K562 (cell line): Measurements from ENCODE around the gene E2F2. TPM values are rescaled to one million over a fixed set of nuclear protein-coding genes. Genes with fewer than 3 reads are reported as not detected.

Experiments used
- ASH1L ChIP-seq: fragments of 450-650 bp; IDR thresholded peaks from 2 replicates; pipeline ENCODE4 v1.6.1; 2018; ENCODE audit warnings: borderline replicate concordance, mild to moderate bottlenecking, low read depth; ENCODE audit not compliant: partially characterized antibody
- CCNT2 ChIP-seq: IDR thresholded peaks from 2 replicates; pipeline ENCODE4 v1.6.1; 2011; ENCODE audit warnings: borderline replicate concordance, low read depth, mild to moderate bottlenecking, moderate library complexity, mixed read lengths, low read length; ENCODE audit not compliant: insufficient read length; ENCODE audit errors: extremely low read depth
- DACH1 ChIP-seq: fragments of 450-650 bp; IDR thresholded peaks from 2 replicates; pipeline ENCODE4 v1.6.1; 2018; ENCODE audit not compliant: partially characterized antibody
- KHSRP ChIP-seq: fragments of 450-650 bp; IDR thresholded peaks from 2 replicates; pipeline ENCODE4 v1.6.1; 2017
- MYC ChIP-seq, 2 experiments: fragments of 250-450 bp in 1 of 2; sonication (Bioruptor Pico) in 1 of 2; IDR thresholded peaks; 2 replicates each; pipeline versions ENCODE4 v1.5.1 to v1.6.1; 2012 to 2021; ENCODE audit warnings: low read depth in 2 of 2, borderline replicate concordance in 1 of 2, improper control_type of control experiment in 1 of 2, low read length in 1 of 2, mild to moderate bottlenecking in 1 of 2, moderate library complexity in 1 of 2
- NRF1 ChIP-seq, 2 experiments: fragments of 450-650 bp; IDR thresholded peaks in 1 of 2; conservative IDR thresholded peaks in 1 of 2; 2 replicates each; pipeline ENCODE4 v1.6.1; 2014; ENCODE audit warnings: mild to moderate bottlenecking in 2 of 2
- TBP ChIP-seq: optimal IDR thresholded peaks from 2 replicates; pipeline ENCODE3; 2011; ENCODE audit warnings: low read depth, low read length, improper control_type of control experiment
- ZNF324 ChIP-seq: fragments of 250-450 bp; sonication (Bioruptor Pico); IDR thresholded peaks from 2 replicates; pipeline ENCODE4 v1.4.0; 2020; ENCODE audit warnings: mild to moderate bottlenecking
- ZNF354B ChIP-seq: fragments of 250-450 bp; sonication (Bioruptor Pico); IDR thresholded peaks from 2 replicates; pipeline ENCODE4 v1.4.0; 2020
- ZNF384 ChIP-seq: IDR thresholded peaks from 2 replicates; pipeline ENCODE4 v1.6.1; 2012; ENCODE audit warnings: low read depth, low read length, improper control_type of control experiment
- polyA plus RNA-seq, 8 experiments: library from polyadenylated mRNA; depleted of rRNA in 4 of 8; stranded (reverse) in 5 of 8; unstranded in 3 of 8; fragments of >200 nt; fragmentation: Nextera tagmentation in 2 of 8; fragmentation: Illumina TruSeq in 1 of 8; extraction: Ambion mirVana in 2 of 8; extraction: Trizol in 1 of 8; gene quantifications; 2 replicates each; pipeline versions ENCODE4 v1.2.1 to v1.2.3, GENCODE V29; 2011 to 2014; ENCODE audit warnings: inconsistent platforms in 1 of 8, missing spikeins in 1 of 8
- total RNA-seq, 7 experiments: library from RNA; depleted of rRNA in 6 of 7; stranded (reverse); fragments of >200 nt in 6 of 7; fragmentation: Illumina TruSeq in 2 of 7; extraction: Trizol in 2 of 7; gene quantifications; 2 replicates each; pipeline versions ENCODE4 v1.2.1 to v1.2.3, GENCODE V29; 2011 to 2021; ENCODE audit warnings: low replicate concordance in 1 of 7
- TF ChIP-seq, protein P1 (sequence below), 3 experiments: fragments of 200-800 bp in 1 of 3; fragments of 250-450 bp in 1 of 3; fragments of 450-650 bp in 1 of 3; sonication (Bioruptor Pico) in 1 of 3; sonication (Bioruptor generic) in 1 of 3; formaldehyde crosslinking in 1 of 3; IDR thresholded peaks; 2 replicates each; pipeline versions ENCODE4 v1.6.1 to v1.8.0; 2016 to 2022; ENCODE audit warnings: mild to moderate bottlenecking in 2 of 3, missing genetic modification characterization in 2 of 3, missing compliant biosample characterization in 1 of 3, moderate library complexity in 1 of 3
- TF ChIP-seq, protein P2 (sequence below): fragments of 450-650 bp; IDR thresholded peaks from 2 replicates; pipeline ENCODE4 v1.6.1; 2016; ENCODE audit warnings: missing biosample characterization, missing genetic modification characterization
- TF ChIP-seq, protein P3 (sequence below), 2 experiments: IDR thresholded peaks; 2 replicates each; pipeline ENCODE4 v1.6.1; 2012; ENCODE audit warnings: improper control_type of control experiment in 2 of 2, low read depth in 2 of 2, low read length in 2 of 2, borderline replicate concordance in 1 of 2
- TF ChIP-seq, protein P4 (sequence below): fragments of 450-650 bp; IDR thresholded peaks from 2 replicates; pipeline ENCODE4 v1.6.1; 2017; ENCODE audit warnings: antibody characterized with exemption, mild to moderate bottlenecking

The E2F2 gene
- total and polyA plus RNA-seq, 9 of the 15 experiments (the other 6 are each of a cell fraction or from before 2014, with no cell fraction given) = 3.1 to 25.3 (median 11.4) TPM

DNA sequence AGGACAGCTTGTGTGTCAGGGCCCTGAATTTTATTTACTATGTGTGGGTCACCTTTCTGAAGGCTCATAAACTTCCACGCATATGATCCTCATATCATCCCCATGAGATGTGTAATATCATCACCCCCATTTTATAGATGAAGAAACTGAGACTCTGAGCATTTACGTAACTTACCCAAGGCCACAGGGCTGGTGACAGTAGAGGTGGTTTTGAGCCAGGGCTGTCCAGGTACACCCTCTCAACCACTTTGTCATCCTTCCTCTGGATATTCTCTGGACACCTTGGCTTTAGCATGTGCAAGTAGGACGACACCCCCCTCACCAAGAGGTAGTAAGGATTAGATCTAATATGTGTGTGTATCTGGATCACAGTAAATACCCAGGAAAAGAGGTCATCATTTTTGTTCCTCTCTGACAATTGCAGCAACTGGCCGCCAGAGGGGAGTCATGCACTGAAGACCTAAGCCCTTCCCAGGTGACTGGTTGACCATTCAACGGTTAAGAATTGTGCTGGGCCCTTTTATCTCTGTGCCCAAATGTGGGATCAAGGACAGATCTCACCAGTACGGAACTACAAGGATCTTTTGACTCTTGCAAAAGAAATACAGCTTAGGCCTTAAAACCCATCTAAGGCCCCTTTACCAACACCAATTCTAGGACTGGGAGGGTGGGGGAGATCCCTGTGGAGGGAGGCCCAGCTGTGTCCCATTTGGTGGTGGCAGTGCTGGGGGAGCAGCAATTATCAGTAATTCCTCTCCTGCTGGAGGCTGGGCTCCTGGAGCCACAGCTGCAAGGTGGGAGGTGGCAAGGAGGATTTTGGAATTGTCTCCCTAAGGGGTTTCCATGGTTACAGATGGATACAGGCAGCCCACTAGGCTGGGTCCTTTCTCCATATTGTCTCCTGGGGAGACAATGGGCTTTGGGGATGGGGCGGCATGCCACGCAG, 13.7 kb upstream of the E2F2 start (continued):
- TF ChIP-seq, protein P1, sequence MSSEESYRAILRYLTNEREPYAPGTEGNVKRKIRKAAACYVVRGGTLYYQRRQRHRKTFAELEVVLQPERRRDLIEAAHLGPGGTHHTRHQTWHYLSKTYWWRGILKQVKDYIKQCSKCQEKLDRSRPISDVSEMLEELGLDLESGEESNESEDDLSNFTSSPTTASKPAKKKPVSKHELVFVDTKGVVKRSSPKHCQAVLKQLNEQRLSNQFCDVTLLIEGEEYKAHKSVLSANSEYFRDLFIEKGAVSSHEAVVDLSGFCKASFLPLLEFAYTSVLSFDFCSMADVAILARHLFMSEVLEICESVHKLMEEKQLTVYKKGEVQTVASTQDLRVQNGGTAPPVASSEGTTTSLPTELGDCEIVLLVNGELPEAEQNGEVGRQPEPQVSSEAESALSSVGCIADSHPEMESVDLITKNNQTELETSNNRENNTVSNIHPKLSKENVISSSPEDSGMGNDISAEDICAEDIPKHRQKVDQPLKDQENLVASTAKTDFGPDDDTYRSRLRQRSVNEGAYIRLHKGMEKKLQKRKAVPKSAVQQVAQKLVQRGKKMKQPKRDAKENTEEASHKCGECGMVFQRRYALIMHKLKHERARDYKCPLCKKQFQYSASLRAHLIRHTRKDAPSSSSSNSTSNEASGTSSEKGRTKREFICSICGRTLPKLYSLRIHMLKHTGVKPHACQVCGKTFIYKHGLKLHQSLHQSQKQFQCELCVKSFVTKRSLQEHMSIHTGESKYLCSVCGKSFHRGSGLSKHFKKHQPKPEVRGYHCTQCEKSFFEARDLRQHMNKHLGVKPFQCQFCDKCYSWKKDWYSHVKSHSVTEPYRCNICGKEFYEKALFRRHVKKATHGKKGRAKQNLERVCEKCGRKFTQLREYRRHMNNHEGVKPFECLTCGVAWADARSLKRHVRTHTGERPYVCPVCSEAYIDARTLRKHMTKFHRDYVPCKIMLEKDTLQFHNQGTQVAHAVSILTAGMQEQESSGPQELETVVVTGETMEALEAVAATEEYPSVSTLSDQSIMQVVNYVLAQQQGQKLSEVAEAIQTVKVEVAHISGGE (CRISPR knock-in tag; IDR thresholded peaks at IDR 0.05) = no peak
- TF ChIP-seq, protein P2, sequence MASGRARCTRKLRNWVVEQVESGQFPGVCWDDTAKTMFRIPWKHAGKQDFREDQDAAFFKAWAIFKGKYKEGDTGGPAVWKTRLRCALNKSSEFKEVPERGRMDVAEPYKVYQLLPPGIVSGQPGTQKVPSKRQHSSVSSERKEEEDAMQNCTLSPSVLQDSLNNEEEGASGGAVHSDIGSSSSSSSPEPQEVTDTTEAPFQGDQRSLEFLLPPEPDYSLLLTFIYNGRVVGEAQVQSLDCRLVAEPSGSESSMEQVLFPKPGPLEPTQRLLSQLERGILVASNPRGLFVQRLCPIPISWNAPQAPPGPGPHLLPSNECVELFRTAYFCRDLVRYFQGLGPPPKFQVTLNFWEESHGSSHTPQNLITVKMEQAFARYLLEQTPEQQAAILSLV (tag) = no peak
- TF ChIP-seq ZNF354B (CRISPR knock-in tag) (no peak), CCNT2 (no peak), KHSRP (no peak), ZNF384 (peak; percentile 57; the same call in 1 of the 2 replicates), DACH1 (peak; percentile 61), NRF1 (conservative IDR thresholded peaks at IDR 0.05 in 1 of 2, IDR thresholded peaks at IDR 0.05 in 1 of 2) (no peak), TBP (peak; percentile 38), ZNF324 (no peak), ASH1L (no peak), MYC (IDR thresholded peaks at IDR 0.05; ENCODE audit: low read depth, low read length) (no peak), MYC (CRISPR knock-in tag; IDR thresholded peaks at IDR 0.05; ENCODE audit: borderline replicate concordance, low read depth) (no peak)
- TF ChIP-seq, protein P3, sequence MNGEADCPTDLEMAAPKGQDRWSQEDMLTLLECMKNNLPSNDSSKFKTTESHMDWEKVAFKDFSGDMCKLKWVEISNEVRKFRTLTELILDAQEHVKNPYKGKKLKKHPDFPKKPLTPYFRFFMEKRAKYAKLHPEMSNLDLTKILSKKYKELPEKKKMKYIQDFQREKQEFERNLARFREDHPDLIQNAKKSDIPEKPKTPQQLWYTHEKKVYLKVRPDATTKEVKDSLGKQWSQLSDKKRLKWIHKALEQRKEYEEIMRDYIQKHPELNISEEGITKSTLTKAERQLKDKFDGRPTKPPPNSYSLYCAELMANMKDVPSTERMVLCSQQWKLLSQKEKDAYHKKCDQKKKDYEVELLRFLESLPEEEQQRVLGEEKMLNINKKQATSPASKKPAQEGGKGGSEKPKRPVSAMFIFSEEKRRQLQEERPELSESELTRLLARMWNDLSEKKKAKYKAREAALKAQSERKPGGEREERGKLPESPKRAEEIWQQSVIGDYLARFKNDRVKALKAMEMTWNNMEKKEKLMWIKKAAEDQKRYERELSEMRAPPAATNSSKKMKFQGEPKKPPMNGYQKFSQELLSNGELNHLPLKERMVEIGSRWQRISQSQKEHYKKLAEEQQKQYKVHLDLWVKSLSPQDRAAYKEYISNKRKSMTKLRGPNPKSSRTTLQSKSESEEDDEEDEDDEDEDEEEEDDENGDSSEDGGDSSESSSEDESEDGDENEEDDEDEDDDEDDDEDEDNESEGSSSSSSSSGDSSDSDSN (IDR thresholded peaks at IDR 0.05; ENCODE audit: borderline replicate concordance in 1 of 2, low read depth in 2 of 2, low read length in 2 of 2) = peak in 1 of 2 experiments; percentile 56; a peak in 1 of 4 replicates
- TF ChIP-seq, protein P4, sequence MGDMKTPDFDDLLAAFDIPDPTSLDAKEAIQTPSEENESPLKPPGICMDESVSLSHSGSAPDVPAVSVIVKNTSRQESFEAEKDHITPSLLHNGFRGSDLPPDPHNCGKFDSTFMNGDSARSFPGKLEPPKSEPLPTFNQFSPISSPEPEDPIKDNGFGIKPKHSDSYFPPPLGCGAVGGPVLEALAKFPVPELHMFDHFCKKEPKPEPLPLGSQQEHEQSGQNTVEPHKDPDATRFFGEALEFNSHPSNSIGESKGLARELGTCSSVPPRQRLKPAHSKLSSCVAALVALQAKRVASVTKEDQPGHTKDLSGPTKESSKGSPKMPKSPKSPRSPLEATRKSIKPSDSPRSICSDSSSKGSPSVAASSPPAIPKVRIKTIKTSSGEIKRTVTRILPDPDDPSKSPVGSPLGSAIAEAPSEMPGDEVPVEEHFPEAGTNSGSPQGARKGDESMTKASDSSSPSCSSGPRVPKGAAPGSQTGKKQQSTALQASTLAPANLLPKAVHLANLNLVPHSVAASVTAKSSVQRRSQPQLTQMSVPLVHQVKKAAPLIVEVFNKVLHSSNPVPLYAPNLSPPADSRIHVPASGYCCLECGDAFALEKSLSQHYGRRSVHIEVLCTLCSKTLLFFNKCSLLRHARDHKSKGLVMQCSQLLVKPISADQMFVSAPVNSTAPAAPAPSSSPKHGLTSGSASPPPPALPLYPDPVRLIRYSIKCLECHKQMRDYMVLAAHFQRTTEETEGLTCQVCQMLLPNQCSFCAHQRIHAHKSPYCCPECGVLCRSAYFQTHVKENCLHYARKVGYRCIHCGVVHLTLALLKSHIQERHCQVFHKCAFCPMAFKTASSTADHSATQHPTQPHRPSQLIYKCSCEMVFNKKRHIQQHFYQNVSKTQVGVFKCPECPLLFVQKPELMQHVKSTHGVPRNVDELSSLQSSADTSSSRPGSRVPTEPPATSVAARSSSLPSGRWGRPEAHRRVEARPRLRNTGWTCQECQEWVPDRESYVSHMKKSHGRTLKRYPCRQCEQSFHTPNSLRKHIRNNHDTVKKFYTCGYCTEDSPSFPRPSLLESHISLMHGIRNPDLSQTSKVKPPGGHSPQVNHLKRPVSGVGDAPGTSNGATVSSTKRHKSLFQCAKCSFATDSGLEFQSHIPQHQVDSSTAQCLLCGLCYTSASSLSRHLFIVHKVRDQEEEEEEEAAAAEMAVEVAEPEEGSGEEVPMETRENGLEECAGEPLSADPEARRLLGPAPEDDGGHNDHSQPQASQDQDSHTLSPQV = peak; percentile 78
